GM19438 (cell line): ENCODE results near the gene DCT.

Source experiments
- ATAC-seq: cut with Tn5 transposase; IDR thresholded peaks from one replicate; pipeline ENCODE4 v1.9.1; 2021; ENCODE audit warnings: low read depth; ENCODE audit not compliant: unreplicated experiment

The DCT gene

DNA sequence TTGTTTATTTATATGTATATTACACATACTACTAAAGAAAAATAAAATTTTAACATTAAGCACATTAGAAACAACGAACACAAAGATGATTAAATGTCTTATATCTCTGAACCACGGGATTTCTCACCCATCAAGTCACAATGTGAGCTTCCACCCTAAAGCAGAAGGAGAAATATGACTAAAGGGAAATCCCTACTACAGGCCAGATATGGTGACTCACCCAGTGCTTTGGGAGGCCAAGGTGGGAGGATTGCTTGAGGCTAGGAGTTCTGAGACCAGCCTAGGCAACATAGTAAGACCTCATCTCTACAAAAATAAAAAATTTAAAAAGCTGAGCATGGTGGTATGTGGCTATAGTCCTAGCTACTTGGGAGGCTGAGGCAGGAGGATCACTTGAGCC is 24.6 kb downstream of the DCT start:
- no peak for ATAC-seq

DNA sequence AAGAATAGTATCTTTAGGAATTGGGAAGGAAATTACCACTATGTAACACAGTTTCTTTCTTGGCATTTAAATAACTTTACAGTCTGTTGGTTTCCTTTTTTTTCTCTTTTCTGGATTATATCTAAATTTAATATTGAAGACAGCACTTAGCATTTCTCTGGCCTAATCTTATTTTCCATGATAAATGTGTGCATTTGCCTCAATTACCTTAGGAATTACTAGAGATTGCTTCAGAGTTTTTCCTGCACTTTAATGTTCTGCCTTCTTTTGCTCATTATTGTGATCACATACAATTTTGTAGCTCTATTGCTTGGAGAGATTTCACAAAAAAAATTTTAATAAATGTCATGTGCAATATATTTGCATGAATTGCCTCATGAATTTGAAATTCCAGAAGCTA is 25.1 kb downstream of the DCT start:
- no peak for ATAC-seq

DNA sequence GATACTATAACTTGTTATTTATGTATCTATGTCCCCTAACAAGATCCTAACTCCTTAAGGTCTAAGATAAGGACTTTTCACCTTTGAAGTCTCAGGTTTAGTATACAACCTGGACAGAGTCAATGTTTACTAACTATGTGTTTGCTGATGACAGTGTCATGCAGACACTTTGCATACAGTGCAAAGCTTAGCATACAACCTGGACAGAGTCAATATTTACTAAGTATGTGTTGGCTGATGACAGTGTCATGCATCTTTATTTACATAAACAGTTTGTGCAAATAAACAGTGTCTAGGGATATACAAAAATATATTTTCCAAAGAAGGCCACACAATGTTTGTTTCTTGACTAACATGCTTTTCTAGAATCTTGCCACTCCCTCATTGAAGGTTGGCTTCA is 34.7 kb downstream of the DCT start:
- ATAC-seq = no peak

DNA sequence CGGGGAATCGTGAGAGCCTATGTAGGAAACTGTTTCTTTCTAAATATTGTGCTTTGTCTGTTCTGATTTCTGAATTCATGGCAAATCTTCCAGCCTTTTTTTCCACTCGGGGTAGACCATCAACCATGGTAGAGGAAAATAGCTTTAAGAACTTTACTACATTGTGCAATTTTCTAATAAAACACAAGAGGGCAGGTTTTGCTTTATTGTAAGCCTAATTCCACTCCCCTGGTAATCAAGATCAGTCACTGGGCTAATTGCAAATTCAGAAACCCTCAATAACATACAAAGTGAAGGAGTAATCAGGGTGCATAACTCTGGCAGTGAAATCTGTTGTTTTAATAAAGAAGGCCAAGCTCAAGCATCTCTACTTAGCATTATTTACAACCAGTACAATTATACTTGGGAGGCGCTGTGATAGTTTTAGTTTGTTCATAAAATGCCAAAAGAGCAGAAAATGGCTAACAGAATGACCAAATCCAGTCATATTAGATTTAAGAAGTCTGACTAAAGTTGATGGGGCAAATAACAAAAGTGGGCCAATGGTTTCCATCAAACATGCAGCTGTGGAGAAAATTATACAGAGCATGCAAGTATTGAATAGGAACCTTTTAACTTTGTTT is 43.8 kb downstream of the DCT start:
- no peak for ATAC-seq

DNA sequence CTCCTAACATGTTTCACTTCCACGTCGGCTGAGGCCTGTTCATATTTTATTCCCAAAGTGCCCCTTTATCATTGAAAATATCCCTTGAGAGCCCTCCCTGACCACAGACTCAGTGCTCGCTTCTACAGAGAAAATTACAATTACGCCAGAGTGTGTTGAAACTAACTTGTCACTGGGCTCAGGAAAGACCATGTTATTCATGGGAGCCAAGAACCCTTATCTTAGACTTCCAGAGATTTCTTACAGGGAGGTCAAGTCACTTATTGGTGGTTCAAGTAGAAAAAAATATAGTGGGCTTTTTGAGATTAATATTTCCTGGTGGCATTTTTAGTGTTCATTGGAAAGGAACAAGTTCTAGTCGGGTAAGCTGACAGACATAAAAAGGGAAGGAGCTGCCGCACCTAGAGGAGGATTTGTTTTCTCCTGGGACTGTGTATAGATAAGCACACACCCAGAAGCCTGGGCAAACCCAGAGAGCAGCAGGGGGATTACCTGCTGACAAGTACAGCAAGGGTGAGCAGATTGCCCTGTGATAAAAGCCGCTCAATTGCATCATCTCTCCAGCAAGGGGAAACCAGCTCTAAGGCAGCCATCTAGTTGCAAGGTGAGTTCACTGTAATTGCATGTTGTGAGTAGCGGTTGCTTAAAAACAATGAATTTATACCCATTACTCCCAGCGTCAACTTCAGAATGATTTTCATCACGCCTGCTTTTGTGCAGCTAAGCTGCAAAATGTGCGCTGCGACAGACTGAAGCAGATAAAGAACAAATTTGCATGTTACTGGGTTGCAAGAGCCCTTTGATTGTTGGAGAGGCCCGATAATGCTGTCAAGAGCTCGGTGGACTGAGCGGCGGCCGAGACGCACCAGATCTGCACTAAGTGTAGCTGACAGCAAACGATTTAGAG is 46.2 kb downstream of the DCT start:
- ATAC-seq = no peak

DNA sequence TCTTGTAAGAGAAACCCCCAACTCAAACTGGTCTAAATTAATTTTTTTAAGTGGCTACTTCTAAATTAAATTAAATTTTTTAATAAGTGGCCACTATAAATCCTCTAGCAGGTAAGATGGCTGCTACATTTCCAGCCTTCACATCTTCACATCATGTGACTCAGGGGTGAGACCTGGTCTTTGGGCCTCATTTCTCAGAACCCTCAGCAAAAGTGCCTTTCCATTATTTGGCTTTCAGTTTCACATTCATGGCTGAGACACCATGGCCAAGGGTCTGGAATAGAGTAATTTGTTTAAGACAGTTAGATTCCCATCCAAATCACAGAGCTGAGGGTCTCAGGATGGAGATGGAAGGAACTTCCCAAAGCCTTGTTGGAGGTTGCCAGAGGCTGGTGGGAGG is 47.5 kb downstream of the DCT start:
- no peak for ATAC-seq

DNA sequence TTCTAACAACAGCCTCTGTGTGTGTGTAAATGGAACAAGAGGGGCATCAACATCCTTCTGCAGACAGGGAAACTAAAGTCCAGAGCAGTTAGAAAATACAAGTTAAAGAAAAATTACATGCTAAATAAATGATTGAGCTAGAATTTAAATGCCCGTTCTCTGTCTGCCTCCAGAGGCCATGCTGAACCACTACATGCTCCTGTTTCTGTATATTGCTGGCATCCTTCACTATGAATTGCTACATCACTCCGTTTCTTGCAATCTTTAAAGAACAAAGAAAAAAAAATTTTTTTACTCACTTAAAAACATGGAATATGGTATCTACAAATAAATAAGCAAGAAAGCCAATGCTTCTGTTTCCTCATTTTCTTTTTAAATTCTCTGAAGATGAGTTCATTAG is 47.9 kb downstream of the DCT start:
- ATAC-seq = no peak

DNA sequence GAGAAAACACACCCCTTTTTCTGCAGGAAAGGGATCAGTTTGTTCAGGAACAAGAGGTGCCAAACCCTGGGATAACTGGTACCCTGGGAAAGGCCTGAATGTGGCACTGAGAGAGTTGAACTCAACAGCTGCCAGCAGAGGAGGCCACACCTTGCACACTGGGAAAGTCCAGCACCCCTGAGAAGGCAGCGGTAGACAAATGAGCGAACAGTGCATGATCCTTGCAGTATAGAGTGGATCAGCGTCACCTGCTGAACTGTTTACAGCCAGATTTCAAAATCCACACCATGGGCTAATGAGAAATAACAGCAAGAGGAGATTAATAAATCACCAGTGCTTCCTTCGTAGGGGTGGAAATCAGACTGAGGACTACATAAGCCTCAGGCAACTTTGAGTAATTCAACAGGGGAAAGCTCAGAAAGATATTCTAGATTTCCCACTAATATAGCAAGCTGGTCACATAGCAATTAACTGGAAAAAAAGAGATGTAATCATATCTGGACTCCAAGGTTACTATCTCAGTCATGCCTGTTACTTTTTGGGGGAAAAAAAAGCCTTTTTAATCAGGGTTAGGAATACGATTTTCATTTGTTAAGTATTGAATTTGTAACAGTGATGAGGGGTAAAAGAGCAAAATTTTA is 52.0 kb downstream of the DCT start:
- ATAC-seq = no peak

DNA sequence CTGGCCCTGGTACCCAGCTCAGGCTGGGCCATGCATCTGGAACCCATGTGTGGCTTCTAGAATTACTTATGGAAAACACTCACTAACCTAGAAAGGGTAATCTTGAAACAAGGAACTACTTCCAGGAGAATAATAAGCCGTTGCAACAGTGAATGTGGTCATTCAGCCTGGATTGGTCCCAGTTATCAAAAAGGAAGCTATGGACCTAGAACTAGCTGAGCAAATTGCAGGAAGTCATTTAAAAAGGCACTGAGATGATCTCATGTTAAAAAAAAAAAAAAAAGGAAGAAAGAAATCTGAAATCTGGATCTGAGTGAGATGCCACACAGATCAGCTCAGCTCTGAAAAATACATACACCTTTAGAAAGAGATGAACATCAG is 59.6 kb downstream of the DCT start:
- ATAC-seq = no peak

DNA sequence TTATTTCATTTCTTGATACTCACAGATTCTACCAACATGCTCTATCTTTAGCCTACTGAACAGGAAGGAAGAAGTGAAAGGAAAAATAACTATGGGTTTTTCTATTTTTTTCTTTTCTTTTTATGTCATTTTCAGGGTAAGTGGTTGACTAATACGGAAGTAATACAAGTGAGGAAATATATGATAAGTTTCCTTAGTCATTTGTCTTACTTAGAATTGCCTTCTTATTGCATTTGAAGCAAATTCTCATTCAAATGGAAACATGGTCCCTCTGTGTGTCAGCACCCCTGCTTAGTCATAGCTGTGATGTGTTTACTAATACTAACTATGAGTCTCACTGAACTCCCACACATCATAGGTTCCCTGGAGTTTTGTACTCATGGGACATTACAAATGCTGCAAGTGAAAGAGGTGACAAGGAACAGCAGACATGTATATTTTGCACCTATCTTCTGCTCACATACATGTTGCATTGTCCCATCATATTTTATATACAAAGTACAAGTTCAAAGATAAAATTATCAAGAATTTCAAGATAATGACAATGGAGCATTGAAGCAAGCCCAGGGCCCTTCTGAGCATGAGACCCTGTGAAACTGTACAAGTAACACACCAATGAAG is 60.1 kb downstream of the DCT start:
- no peak for ATAC-seq

DNA sequence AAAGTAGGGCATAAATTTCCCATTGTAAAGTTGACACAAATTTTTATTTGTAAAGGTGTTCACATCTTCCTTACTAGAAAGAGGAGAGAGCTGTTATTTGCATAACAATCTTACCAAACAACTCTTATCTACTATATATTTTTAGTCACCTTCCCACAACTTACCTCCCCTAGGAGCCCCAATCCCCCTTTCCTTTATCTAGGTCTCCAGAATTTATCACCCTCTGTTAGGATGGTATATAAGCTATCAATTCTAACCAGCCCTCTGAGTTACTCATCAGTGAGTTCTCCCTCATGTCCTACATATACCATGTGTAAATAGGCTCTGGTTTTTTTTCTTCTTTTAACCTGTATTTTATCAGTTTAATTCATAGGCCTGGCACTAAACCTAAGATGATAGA is 62.2 kb downstream of the DCT start:
- ATAC-seq = no peak

DNA sequence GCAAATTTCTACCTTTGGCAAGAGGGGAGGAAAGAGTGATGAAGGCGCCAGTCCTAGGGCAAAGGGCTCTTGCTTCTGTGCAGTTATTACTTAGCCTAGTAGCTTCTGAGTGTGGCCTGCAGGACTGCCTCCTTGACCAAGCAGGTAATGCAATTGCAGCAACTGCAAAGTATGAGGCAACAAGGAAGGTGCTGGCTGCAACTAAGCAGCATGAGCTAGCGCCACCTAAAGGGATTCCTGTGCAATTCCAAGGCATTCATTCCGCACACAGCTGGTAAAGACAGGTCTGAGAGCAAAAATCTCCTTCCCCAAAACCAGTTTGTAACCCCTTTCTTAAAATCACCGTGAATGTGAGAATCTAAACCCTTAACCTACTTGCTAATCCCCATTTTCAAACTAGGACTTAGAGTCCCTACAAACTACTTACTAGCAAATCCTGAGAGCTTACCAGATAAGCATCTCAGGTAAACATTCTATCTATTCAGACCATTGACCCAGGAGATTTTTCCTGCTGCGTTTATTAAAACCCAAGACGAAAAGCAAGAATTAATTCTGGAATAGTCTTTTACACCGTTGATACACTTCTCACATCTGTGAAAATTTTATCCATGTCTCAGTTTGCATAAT is 62.9 kb downstream of the DCT start:
- no peak for ATAC-seq

DNA sequence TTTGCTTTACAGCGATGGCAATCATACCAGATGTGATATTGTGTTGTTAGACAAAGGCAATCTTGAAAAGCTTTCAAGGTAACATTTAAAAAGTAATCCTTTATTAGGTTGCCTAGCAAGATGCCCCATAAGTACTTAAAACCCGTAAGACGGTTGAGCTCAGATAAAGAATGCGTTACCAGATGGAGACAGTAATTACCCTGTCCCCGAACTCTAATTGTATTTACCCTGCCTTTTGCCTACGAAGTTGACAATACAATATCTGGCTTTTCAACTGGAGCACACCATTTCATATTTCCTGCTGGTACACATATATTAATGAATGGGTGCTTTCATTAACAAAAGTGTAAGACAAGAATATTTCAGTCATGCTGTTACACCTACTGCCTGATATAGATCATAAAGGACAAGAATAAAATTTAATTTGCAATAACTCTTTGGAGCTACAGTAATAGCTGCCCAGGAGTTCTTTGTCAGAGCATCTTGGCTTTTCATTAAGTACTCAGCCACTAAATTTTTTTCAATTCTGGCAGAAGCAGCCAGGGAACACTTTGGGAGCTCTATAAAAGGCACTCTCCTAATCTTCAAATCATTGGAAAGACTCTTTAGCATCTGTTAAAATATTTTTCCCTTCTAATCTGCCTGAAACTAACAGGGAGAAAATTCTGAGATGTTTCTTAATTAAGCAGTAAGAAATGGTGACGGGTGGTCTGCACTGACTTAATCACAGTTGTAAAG is 63.8 kb downstream of the DCT start:
- ATAC-seq = no peak

DNA sequence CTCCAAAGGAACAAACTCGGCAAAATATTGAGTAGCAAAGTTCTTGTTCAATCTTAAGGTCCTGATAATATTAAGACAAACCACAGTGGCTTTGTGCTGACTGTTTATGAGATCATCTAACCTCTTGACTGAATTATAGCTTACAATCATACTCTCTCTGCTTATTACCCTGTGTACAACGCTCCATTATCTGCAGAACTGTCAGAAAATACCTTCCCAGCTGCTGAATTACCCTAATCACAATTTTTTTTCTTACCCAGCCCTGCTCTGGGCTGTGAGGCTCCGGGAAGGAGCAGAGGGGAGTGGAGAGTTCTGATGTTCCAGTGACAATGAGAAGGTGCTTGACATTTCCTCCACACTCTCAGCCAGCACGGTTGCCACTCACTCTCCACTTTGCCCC is 64.8 kb downstream of the DCT start:
- ATAC-seq = no peak

DNA sequence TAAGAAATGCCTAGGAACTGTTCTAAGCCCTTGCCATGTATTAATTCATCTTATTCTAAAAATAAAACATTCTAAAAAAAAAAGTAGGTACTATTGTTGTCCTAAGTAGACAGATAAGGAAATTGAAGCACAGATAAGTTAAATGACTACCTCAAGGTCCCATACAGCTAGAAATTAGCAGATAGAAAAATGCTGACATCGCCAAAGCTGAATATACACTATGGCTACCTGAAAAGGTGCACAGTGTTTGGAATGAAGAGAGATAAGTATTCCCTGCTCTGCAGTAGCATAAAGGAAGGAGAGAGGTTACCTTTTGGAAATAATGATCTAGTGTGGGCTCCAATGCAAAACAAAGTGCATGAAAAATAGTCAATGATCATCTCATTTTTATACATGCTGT is 65.3 kb downstream of the DCT start:
- no peak for ATAC-seq

DNA sequence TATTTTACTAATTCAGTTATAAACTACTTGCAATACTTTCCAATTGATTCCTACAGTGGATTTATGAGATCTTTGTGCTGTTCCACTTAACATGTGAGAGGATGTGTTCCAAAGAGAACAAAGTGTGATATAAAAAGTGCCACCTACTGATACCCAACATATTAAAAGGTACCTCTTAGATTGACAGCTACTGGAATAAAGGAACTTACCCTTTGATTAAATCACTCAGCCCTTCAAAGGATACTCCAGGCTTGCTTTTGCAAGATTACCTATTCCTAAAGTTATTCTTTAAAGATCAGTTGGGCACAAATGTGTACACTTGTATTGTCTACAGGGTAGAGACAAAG is 65.9 kb downstream of the DCT start:
- no peak for ATAC-seq

DNA sequence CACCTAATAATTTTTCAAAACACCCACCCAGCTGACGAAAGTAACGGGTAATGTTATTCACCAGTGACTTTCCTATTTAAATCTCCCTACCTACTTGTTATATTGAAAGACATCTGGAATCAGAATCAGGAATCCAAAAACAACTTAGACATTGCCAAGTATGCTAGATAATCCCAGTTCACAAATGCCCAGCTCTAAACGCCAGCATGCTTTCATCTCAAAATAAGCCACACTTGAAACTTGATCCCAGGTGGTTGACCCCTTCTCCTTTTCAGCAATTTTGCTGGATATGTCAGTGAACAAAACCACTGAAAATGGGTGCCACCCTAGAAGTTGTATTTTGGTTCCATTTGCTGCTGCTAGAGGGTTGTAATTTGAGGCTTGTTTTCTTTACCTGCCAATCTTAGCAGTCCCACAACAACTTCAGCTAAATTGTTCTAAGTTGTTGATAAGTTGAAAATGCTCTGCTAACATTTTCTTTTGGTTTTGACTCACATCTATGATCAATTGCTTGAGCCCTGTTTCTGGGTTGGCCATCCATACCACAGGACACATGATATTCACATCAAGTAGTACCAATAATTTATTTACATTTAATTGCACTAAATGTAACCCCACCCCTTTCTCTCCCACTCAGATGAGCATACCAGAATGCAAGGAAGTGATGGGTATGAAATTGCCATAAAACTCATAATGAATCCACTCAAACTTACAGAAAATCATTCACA is 66.4 kb downstream of the DCT start:
- no peak for ATAC-seq

DNA sequence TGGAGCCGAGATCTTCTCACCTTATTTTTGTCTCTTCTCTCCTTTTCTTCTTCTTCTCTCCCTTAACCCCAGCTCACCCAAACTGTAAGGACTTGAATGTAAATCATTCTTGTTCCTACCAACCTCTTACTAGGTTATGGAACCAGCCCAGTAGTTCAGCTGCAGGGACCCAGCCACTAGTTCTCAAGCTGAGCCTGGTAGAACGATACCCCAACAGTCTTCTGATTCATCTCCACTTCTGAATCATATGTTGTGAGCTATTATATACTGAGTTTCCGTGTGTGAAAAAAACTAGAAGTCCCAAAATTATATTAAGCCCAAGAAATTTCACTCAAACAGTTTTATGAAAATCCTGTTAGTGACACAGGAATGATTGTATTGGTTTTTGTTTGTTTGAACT is 67.7 kb downstream of the DCT start:
- no peak for ATAC-seq

DNA sequence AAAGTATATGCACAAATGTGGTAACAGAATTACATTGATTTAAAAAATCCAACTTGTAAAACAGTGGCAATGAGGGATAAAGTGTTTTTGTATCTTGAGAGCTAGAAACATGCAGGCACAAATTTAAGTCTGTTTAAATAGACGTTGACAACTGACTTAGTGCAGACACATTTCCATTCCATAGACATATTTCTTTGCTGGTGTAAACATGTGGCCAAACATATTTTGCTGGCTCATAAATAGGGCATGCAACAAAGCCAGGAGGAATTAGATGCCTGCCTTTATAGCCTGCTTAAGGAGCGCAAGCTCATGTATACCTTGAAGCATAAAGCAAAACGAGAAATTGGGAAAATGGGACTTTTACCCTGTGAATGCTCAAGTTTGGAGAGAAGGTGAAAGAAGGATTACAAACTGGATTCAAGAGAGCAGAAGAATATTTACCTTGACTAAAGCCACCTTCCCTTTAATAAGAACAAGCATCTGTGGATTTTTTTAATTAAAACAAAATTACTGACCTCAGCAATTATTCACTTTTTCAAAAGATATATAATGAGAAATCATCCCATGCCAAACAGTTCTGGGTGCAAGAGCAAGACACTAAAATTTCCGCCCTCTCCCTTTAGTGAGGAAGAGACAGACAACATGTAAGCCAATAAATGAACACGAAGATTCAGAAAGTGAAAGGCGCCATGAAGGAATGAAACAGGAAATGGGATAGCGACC is 71.0 kb downstream of the DCT start:
- ATAC-seq = no peak
